Measurements from ENCODE around the gene ADAMTS17.

DNA sequence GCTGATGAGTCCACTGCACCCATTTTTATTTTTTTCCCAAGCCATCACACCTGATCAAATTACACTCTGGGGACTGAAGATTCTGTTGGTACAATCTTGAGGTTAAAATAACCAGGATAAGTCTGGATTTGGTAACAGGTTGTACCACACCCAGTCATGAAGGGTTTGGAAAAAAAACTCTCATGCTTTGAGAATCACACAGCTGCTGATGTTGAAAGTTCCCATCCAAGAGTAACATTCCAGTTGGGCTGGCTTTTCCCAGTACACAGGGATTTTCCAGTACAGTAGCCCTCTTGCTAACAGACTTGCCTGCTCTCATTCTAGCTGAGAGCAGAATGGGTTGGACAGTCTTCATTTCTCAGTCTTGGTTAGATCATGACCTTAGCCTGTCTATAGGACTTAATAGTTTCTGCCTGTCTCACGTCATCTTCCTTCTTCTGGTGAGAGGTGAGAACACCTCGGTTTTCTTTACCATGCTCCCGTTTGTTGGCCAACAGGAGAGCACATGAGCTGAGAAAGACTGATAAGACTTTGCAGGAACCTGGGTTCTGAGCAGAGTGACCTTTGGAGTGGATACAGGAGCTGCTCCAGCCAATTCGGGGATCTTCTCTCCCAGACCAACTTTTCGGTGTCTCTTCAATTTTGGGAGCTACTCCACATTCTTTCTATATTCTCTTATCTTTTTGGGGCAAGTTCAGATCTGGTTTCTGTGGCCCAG, 308.5 kb downstream of the ADAMTS17 start:
- no peak for TF ChIP-seq CTCF (IDR thresholded peaks at IDR 0.05)
- TF ChIP-seq POLR2A (IDR thresholded peaks at IDR 0.05): no peak

Data from testis (tissue), 2 donors.